ENCODE data around the gene EMX1. TPM values are rescaled to one million over a fixed set of nuclear protein-coding genes. Genes with fewer than 3 reads are reported as not detected.

EMX1 gene
- total and polyA plus RNA-seq, 2 of the 13 experiments (the other 11 are each of a cell fraction or from before 2014, with no cell fraction given): 0.62 to 4.9 TPM

DNA sequence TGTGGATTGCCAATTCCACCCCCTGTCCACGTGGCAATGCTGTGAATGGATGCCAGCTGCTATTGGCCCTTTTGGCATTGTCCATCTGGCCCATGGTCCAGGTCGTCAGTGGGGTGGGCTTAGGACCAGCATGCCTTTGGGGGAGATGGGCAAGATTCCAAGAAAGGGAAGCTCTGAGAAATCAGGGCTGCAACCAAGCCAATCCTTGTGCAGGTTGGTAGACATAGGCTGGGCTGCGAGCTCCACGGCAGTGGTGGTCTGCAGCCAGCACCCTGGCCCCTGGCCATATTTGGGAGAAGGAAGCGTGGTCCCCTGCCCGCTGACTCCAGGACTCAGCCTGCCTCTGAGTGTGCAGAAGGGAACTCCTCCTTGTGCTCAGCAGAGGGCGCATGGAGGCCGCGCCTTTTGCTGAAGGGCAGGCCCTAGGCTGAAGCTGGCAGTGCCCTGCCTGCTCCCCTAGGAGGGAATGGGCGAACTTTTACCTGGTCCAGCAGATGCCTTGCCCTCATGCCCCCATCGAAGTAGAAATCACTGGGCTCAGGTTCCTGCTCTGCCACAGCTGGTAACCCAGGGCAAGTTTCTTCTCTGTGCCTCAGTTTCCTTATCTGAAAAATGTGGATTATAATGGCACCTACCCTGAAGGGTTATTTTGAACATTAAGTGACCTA, 24.7 kb upstream of the EMX1 start (continued):
- no peak for TF ChIP-seq ZNF232 (CRISPR knock-in tag; IDR thresholded peaks at IDR 0.05; ENCODE audit: borderline replicate concordance)
- TF ChIP-seq, protein P1, sequence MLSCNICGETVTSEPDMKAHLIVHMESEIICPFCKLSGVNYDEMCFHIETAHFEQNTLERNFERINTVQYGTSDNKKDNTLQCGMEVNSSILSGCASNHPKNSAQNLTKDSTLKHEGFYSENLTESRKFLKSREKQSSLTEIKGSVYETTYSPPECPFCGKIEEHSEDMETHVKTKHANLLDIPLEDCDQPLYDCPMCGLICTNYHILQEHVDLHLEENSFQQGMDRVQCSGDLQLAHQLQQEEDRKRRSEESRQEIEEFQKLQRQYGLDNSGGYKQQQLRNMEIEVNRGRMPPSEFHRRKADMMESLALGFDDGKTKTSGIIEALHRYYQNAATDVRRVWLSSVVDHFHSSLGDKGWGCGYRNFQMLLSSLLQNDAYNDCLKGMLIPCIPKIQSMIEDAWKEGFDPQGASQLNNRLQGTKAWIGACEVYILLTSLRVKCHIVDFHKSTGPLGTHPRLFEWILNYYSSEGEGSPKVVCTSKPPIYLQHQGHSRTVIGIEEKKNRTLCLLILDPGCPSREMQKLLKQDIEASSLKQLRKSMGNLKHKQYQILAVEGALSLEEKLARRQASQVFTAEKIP (CRISPR knock-in tag; IDR thresholded peaks at IDR 0.05; ENCODE audit: borderline replicate concordance): no peak
- TF ChIP-seq ZNF607 (CRISPR knock-in tag; IDR thresholded peaks at IDR 0.05; ENCODE audit: borderline replicate concordance): no peak
- TF ChIP-seq PRPF4 (IDR thresholded peaks at IDR 0.05; ENCODE audit: low read depth, low read length, poor library complexity, severe bottlenecking): no peak
- TF ChIP-seq ZNF552 (CRISPR knock-in tag; IDR thresholded peaks at IDR 0.05; ENCODE audit: borderline replicate concordance): no peak
- TF ChIP-seq, protein P2, sequence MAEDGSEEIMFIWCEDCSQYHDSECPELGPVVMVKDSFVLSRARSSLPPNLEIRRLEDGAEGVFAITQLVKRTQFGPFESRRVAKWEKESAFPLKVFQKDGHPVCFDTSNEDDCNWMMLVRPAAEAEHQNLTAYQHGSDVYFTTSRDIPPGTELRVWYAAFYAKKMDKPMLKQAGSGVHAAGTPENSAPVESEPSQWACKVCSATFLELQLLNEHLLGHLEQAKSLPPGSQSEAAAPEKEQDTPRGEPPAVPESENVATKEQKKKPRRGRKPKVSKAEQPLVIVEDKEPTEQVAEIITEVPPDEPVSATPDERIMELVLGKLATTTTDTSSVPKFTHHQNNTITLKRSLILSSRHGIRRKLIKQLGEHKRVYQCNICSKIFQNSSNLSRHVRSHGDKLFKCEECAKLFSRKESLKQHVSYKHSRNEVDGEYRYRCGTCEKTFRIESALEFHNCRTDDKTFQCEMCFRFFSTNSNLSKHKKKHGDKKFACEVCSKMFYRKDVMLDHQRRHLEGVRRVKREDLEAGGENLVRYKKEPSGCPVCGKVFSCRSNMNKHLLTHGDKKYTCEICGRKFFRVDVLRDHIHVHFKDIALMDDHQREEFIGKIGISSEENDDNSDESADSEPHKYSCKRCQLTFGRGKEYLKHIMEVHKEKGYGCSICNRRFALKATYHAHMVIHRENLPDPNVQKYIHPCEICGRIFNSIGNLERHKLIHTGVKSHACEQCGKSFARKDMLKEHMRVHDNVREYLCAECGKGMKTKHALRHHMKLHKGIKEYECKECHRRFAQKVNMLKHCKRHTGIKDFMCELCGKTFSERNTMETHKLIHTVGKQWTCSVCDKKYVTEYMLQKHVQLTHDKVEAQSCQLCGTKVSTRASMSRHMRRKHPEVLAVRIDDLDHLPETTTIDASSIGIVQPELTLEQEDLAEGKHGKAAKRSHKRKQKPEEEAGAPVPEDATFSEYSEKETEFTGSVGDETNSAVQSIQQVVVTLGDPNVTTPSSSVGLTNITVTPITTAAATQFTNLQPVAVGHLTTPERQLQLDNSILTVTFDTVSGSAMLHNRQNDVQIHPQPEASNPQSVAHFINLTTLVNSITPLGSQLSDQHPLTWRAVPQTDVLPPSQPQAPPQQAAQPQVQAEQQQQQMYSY (CRISPR knock-in tag; IDR thresholded peaks at IDR 0.05): no peak
- no peak for TF ChIP-seq ZNF879 (CRISPR knock-in tag; IDR thresholded peaks at IDR 0.05)
- peak in 1 of 2 experiments; percentile 30; a peak in 2 of 4 replicates for TF ChIP-seq POLR2A (IDR thresholded peaks at IDR 0.05; ENCODE audit: insufficient read depth in 1 of 2, low read depth in 2 of 2, low read length in 2 of 2)
- TF ChIP-seq, protein P3, sequence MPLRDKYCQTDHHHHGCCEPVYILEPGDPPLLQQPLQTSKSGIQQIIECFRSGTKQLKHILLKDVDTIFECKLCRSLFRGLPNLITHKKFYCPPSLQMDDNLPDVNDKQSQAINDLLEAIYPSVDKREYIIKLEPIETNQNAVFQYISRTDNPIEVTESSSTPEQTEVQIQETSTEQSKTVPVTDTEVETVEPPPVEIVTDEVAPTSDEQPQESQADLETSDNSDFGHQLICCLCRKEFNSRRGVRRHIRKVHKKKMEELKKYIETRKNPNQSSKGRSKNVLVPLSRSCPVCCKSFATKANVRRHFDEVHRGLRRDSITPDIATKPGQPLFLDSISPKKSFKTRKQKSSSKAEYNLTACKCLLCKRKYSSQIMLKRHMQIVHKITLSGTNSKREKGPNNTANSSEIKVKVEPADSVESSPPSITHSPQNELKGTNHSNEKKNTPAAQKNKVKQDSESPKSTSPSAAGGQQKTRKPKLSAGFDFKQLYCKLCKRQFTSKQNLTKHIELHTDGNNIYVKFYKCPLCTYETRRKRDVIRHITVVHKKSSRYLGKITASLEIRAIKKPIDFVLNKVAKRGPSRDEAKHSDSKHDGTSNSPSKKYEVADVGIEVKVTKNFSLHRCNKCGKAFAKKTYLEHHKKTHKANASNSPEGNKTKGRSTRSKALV (CRISPR knock-in tag; IDR thresholded peaks at IDR 0.05): no peak
- TF ChIP-seq RELA (CRISPR knock-in tag; IDR thresholded peaks at IDR 0.05): no peak
- TF ChIP-seq PLSCR1 (CRISPR knock-in tag; IDR thresholded peaks at IDR 0.05; ENCODE audit: borderline replicate concordance): no peak
- no peak for TF ChIP-seq ZFP36L2 (CRISPR knock-in tag; IDR thresholded peaks at IDR 0.05)
- TF ChIP-seq, protein P4, sequence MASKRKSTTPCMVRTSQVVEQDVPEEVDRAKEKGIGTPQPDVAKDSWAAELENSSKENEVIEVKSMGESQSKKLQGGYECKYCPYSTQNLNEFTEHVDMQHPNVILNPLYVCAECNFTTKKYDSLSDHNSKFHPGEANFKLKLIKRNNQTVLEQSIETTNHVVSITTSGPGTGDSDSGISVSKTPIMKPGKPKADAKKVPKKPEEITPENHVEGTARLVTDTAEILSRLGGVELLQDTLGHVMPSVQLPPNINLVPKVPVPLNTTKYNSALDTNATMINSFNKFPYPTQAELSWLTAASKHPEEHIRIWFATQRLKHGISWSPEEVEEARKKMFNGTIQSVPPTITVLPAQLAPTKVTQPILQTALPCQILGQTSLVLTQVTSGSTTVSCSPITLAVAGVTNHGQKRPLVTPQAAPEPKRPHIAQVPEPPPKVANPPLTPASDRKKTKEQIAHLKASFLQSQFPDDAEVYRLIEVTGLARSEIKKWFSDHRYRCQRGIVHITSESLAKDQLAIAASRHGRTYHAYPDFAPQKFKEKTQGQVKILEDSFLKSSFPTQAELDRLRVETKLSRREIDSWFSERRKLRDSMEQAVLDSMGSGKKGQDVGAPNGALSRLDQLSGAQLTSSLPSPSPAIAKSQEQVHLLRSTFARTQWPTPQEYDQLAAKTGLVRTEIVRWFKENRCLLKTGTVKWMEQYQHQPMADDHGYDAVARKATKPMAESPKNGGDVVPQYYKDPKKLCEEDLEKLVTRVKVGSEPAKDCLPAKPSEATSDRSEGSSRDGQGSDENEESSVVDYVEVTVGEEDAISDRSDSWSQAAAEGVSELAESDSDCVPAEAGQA (IDR thresholded peaks at IDR 0.05; ENCODE audit: low read depth): no peak
- TF ChIP-seq, protein P4 (CRISPR knock-in tag; IDR thresholded peaks at IDR 0.05; ENCODE audit: borderline replicate concordance): no peak

Data from HepG2 (cell line).